GM21619 (cell line): ENCODE results near the gene PLCL1.
"Not testable (repeated sequence)": the region's sequence is repeated elsewhere in the genome, so short reads cannot be mapped to it uniquely, and the experiment has no call there.

Source experiments
- ATAC-seq: cut with Tn5 transposase; IDR thresholded peaks from one replicate; pipeline ENCODE4 v1.9.1; 2021; ENCODE audit not compliant: unreplicated experiment

Gene PLCL1

GRCh38 chr2:198164843-198165242 is 360.4 kb downstream of the PLCL1 start:
- ATAC-seq: no peak

GRCh38 chr2:198165289-198165688 is 360.9 kb downstream of the PLCL1 start:
- ATAC-seq: no peak

- ATAC-seq: no peak
Observed at GRCh38 chr2:198167346-198167745, 363.0 kb downstream of the PLCL1 start.

- ATAC-seq: no peak
Observed at GRCh38 chr2:198168651-198169050, 364.3 kb downstream of the PLCL1 start.

GRCh38 chr2:198173242-198173641 is 368.8 kb downstream of the PLCL1 start:
- no peak for ATAC-seq

- no peak for ATAC-seq
Observed at GRCh38 chr2:198173864-198174263, 369.5 kb downstream of the PLCL1 start.

GRCh38 chr2:198175271-198175670 is 370.9 kb downstream of the PLCL1 start:
- no peak for ATAC-seq

- ATAC-seq: no peak
Observed at GRCh38 chr2:198177040-198177439, 372.6 kb downstream of the PLCL1 start.

- ATAC-seq: no peak
Observed at GRCh38 chr2:198178766-198179165, 374.4 kb downstream of the PLCL1 start.

- ATAC-seq: no peak
Observed at GRCh38 chr2:198186257-198186656, 381.9 kb downstream of the PLCL1 start.

GRCh38 chr2:198187841-198188240 is 383.4 kb downstream of the PLCL1 start:
- ATAC-seq: no peak

GRCh38 chr2:198188982-198189381 is 384.6 kb downstream of the PLCL1 start:
- ATAC-seq: no peak

GRCh38 chr2:198191651-198192050 is 387.3 kb downstream of the PLCL1 start:
- no peak for ATAC-seq

- not testable (repeated sequence) for ATAC-seq
Observed at GRCh38 chr2:198196556-198196955, 392.2 kb downstream of the PLCL1 start.
